ENCODE measurements around the gene SHC1.
"Not testable (repeated sequence)": the region's sequence is repeated elsewhere in the genome, so short reads cannot be mapped to it uniquely, and the experiment has no call there.

SHC1 gene

DNA sequence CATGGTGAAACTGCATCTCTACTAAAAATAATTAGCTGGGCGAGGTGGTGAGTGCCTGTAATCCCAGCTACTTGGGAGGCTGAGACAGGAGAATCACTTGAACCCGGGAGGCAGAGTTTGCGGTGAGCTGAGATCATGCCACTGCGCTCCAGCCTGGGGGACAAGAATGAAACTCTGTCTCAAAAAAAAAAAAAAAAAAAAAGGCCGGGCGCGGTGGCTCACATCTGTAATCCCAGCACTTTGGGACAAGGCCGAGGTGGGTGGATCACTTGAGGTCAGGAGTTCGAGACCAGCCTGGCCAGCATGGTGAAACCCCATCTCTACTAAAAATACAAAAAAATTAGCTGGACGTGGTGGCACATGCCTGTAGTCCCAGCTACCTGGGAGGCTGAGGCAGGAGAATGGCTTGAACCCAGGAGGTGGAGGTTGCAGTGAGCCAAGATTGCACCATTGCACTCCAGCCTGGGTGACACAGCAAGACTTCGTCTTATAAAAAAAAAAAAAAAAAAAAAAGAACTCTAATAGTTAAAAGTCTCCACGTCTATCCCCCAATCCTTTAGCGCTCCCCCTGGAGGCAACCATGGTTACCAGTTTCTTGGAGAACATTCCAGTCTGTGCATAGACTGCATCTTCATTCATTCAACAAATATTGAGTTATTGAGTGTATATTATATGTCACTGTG lies 24.9 kb upstream of the SHC1 start:
- not testable (repeated sequence) for DNase-seq (ENCODE audit: low spot score)

GRCh38 chr1:154994591-154994990 lies 24.0 kb upstream of the SHC1 start:
- no peak for DNase-seq (ENCODE audit: low spot score)

DNA sequence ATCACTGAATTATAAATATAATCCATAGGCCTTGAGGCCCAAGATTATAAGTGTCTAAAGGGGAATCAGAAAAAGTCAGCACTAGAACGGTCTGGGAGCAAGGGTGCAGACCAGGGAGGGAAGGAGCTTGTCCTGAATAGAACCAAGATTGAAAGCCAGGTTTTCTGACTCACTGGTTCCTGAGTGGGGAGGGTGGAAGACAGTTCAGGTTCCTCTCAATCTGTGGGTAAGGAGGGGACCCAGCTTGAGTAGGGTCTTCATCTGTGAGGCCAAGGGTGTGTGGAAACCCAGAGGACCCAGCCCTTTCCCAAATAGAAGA lies 23.7 kb upstream of the SHC1 start:
- DNase-seq (ENCODE audit: low spot score), result no peak

DNA sequence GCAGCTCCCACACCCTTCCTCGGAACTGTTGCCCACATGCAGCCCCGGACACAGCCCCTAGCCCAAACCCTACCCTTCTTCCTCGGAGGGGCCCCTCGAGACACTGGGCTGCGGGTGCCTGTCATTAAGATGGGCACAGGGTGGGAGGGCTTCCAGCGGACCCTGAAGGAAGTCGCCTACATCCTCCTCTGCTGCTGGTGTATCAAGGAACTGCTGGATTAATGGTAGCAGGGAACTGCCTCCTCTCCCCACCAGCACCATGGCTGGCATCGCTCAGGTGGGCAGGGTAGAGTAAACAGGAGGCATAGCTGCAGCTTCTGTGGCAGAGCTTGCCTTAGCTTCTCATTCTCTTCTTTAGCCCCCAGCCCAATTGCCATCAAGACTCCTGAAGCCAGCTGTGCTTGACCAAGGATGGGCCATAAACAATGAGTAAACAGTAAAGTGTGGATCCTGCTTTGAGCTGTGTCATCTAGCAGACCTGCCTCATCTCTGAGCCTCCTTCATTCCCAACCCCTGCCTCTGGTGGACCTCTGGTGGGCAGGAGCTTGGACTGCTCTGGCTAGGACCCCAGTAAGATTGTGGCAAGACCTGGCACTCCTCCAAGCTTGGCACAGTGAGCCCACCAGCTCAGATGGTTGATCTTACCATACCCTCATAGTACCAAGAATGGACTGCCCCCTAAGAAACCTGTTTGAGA lies 23.2 kb upstream of the SHC1 start, which contains the start of gene LENEP:
TSS of gene LENEP (plus strand) at position 15 of the 697 bp plus-strand sequence. CDS start at position 37, 22 bp downstream.
- no peak for DNase-seq (ENCODE audit: low spot score)

- peak; percentile 67 for DNase-seq (ENCODE audit: low spot score)
Measured at GRCh38 chr1:154992721-154993571, 22.4 kb upstream of the SHC1 start.

DNA sequence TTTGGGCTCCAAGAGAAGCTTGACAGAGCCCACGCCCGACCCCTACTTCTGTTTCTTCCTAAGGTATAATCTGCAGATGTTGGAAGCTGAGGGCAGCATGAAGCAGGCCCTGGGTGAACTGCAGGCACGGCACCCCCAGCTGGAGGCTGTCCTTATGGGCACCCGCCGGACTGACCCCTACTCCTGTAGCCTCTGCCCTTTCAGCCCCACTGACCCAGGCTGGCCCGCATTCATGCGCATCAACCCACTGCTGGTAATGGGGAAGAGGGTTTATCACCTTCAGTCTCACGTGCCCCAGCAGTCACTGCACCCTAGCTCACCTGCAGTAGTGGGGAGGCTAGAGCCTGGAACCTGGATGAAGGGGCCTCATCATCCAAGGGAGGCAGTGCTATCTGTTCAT lies 19.7 kb upstream of the SHC1 start:
- DNase-seq (ENCODE audit: low spot score), result no peak

GRCh38 chr1:154989195-154989860 lies 18.8 kb upstream of the SHC1 start:
- DNase-seq (ENCODE audit: low spot score), result no peak

DNA sequence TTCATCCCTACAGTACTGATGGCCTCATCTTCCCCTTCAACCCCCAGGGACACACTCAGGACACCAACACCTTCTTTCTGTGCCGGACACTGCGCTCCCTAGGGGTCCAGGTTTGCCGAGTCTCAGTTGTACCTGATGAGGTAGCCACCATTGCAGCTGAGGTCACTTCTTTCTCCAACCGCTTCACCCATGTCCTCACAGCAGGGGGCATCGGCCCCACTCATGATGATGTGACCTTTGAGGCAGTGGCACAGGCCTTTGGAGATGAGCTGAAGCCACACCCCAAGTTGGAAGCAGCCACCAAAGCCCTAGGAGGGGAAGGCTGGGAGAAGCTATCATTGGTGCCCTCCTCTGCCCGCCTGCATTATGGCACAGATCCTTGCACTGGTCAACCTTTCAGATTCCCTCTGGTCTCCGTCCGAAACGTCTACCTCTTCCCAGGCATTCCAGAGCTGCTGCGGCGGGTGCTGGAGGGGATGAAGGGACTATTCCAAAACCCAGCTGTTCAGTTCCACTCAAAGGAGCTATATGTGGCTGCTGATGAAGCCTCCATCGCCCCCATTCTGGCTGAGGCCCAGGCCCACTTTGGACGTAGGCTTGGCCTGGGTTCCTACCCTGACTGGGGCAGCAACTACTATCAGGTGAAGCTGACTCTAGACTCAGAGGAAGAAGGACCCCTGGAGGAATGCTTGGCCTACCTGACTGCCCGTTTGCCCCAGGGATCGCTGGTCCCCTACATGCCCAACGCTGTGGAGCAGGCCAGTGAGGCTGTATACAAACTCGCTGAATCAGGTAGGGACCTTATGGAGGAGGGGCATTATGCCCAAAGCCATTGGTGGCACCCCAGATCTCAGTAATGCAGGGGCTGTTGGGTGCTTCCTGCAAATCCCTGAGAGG lies 17.8 kb upstream of the SHC1 start:
- DNase-seq (ENCODE audit: low spot score), result no peak

- DNase-seq (ENCODE audit: low spot score), result no peak
Measured at GRCh38 chr1:154987326-154987725, 16.8 kb upstream of the SHC1 start.

GRCh38 chr1:154986736-154987135 lies 16.2 kb upstream of the SHC1 start:
- not testable (repeated sequence) for DNase-seq (ENCODE audit: low spot score)

DNA sequence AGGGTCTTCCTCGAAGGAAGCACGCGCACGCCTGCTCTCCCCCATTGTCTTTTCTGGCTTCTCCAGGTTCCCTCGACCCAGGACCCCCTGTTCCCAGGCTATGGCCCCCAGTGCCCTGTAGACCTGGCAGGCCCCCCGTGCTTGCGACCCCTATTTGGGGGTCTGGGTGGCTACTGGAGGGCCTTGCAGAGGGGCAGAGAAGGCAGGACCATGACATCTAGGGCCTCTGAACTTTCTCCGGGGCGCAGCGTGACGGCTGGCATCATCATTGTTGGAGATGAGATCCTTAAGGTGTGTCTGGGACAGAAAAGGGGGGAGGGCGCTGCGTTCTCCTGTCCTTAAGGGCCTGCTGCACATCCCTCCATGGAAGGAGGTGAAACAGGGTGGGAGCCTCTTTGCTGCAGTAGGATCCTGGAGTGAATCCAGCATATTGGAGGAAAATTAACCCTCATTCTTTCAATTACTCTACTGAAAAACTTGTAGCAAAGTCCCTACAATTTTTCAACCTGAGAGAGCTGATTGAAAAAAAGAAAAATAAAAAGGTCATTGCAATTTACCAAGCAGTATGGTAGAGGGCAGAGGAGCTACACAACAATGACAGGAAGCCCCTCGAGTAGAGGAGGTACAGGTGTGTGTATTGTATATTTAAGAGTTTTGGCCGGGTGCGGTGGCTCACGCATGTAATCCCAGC lies 13.4 kb upstream of the SHC1 start:
- no peak for DNase-seq (ENCODE audit: low spot score)

DNA sequence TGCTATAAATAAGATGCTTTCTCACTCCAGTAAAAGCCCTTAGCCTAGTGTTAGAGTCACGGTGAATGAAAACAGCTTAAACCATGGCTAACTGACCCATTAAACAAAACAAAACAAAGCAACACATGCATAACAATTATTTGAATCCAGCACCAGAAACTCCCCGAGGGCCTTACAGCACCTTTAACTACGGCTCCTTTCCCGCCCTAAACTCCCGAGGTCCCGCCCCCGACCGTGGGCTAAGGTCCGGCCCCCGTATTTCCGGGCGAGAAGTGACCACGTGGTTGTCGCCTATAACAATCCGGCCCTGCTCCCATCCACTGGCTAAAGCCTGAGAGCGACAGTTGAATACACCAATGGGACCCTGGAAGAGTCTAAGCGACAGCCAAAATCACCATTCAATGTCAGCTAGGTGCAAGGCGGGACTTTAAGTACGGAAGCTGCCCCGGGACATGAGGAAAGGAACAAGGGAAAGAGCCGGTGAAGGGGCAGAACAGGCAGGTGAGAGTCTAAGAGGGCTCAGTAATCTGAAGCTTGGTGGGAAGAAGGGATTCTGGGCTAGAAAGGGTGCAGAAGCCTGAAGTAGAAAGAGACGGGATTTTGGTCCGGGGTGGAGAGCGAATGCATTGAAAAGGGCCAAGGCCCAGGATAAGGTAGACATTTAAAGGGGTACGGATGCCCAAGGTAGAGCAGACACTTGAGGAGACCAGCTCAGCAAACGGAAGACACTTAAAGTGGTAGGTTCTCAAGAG lies 12.5 kb upstream of the SHC1 start, which contains the start of gene FLAD1:
TSS of gene FLAD1 (plus strand) at position 448 of the 752 bp plus-strand sequence. CDS start 351 bp downstream, outside the sequence.
- DNase-seq (ENCODE audit: low spot score), result peak; percentile 98

GRCh38 chr1:154982341-154982740 lies 11.8 kb upstream of the SHC1 start:
- no peak for DNase-seq (ENCODE audit: low spot score)

- DNase-seq (ENCODE audit: low spot score), result no peak
Measured at GRCh38 chr1:154978360-154978759, 7.8 kb upstream of the SHC1 start.

DNA sequence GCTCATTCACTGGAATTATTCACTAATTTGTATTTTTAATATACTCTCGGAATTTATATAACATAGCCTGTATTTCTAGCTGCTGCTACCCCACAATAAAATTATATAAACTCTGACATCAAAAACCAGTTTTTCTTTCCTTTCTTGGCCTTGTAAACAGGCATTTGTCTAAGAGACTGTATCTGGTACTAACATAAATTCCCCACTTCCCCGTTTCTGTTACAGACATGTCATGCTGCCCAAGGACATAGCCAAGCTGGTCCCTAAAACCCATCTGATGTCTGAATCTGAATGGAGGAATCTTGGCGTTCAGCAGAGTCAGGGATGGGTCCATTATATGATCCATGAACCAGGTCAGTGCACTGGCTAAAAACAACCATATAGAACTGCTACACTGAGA lies 7.2 kb upstream of the SHC1 start:
- DNase-seq (ENCODE audit: low spot score), result not testable (repeated sequence)

DNA sequence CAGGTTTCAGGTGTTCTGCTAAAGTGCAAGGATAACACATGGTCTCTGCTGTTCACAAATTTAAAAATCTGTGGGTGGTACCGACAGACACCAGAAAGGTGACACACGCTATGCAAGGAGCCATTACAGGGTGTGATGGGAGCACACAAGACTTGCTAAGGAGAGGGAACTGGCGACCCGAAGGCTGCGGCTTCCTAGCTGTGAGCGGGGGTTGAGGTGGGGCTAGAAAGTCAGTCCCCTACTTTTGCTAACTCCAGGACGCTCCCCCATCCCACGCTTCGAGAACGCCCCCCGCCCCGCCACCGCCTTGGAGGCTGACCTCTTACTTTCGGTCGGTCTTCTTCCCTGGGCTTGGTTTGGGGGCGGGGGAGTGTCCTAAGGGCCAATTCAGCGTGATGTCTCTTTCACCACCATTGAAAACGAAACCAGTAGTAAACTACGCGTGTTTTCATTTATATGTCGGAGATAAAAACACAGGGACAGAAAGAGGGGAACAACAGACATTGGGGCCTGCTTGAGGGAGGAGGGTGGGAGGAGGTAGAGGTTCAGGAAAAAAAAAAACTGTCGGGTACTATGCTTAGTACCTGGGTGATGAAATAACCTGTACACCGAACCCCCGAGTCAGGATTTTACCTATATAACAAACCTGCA lies 5.0 kb upstream of the SHC1 start:
- DNase-seq (ENCODE audit: low spot score), result no peak

DNA sequence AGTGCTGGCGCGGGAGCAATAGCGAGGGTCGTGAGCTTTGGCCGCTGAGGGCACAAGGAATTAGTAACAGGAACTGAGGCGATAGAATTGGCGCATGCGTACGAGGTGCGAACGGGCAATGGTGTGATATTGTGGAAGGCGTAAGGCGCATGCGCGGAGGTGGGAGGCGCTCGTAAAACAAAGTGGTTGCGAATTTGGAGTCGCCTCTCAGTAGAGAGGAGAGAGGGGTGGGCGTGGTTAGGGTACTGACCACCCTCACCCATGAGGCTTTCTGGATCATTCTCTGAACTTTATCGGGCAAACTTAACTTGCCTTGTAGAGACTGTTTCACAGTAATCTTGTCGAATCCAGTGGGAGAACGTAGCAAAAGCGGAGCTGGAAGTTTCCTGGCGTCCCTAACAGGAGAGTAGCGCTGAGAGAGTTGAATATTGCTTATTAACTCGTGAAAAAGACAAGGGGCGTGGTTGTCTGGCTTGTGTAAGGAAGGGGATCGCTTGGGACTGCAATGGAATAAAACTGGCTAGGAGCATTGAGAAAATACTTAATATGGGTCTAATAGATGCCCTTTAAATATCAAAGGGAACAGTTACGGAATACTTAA lies 4.4 kb upstream of the SHC1 start:
- DNase-seq (ENCODE audit: low spot score), result peak; percentile 89

DNA sequence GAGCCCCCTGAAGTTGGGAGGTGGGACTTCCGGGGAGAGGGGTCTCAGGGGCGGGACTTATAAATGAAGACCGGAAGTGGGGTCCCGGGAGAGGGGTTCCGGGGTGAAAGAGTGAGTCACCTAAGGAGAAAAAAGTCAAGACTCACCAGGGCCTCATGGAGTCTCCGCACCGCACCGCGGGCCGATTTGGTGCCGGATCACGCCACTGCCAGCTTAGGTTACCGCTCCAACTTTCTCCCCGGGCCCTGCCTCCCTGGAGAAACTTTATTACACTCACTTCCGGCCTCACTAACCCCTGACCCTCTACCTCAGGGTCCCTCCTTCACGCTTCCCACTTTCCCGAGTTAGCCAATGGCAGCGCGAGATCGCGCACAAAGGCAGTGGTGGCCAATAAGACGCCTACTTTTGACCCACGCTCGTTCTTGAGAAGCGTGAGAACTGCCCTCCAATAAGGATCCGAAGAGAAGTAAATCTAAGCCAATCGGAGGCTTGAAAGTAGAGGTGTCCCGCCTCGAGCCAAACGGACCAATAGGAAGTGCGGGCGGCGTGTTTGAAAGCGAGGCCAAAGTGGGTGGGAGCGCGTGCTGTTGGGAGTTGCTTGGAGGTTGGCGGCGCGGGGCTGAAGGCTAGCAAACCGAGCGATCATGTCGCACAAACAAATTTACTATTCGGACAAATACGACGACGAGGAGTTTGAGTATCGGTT lies 3.7 kb upstream of the SHC1 start, which contains the start of gene CKS1B:
TSS of gene CKS1B (plus strand) at position 580 of the 706 bp plus-strand sequence. CDS start at position 645, 65 bp downstream.
- peak; percentile 92 for DNase-seq (ENCODE audit: low spot score)
